H1 (cell line): ENCODE data around the gene SPTB. TPM values are rescaled to one million over a fixed set of nuclear protein-coding genes. Genes with fewer than 3 reads are reported as not detected.

Experiments
- ASH2L ChIP-seq: fragments of 200-600, 300-600 bp; sonication (generic); IDR thresholded peaks from one replicate; pipeline ENCODE4 v1.7.1; 2017; ENCODE audit warnings: low read length
- BCL11A ChIP-seq, 2 experiments: IDR thresholded peaks; one replicate each; pipeline ENCODE4 v1.6.1; 2011; ENCODE audit warnings: low read depth in 2 of 2, low read length in 2 of 2, mild to moderate bottlenecking in 2 of 2
- CHD7 ChIP-seq: fragments of 300-600 bp; sonication (generic); IDR thresholded peaks from 2 replicates; pipeline ENCODE4 v1.7.1; 2012; ENCODE audit warnings: low read length, moderate library complexity, mild to moderate bottlenecking, inconsistent platforms; ENCODE audit not compliant: insufficient replicate concordance
- EGR1 ChIP-seq: IDR thresholded peaks from 2 replicates; pipeline ENCODE4 v1.6.1; 2011; ENCODE audit warnings: low read depth, low read length, borderline replicate concordance
- EP300 ChIP-seq, 2 experiments: IDR thresholded peaks; 1 replicate in 1 of 2; 2 replicates in 1 of 2; pipeline ENCODE4 v1.6.1; 2011 to 2012; ENCODE audit warnings: low read depth in 2 of 2, low read length in 2 of 2, mild to moderate bottlenecking in 2 of 2, borderline replicate concordance in 1 of 2, inconsistent platforms in 1 of 2, moderate library complexity in 1 of 2
- GTF2F1 ChIP-seq: IDR thresholded peaks from 2 replicates; pipeline ENCODE4 v1.6.1; 2012; ENCODE audit warnings: low read depth, low read length, improper control_type of control experiment, borderline replicate concordance
- HDAC2 ChIP-seq, 2 experiments: fragments of 300-600 bp in 1 of 2; sonication (generic) in 1 of 2; IDR thresholded peaks; 2 replicates each; pipeline ENCODE4 v1.6.1; 2011 to 2012; ENCODE audit warnings: low read depth in 2 of 2, low read length in 2 of 2, mild to moderate bottlenecking in 2 of 2, moderate library complexity in 2 of 2, borderline replicate concordance in 1 of 2, inconsistent platforms in 1 of 2
- HDAC6 ChIP-seq: IDR thresholded peaks from one replicate; pipeline ENCODE4 v1.7.1; 2012; ENCODE audit warnings: low read depth, mild to moderate bottlenecking, inconsistent platforms, low read length, moderate library complexity
- KDM4A ChIP-seq: IDR thresholded peaks from one replicate; pipeline ENCODE4 v1.7.1; 2012; ENCODE audit warnings: low read depth, mild to moderate bottlenecking, moderate library complexity, low read length, inconsistent platforms; ENCODE audit not compliant: severe bottlenecking
- MAX ChIP-seq: IDR thresholded peaks from 2 replicates; pipeline ENCODE4 v1.6.1; 2012; ENCODE audit warnings: inconsistent platforms
- NRF1 ChIP-seq: IDR thresholded peaks from 2 replicates; pipeline ENCODE4 v1.6.1; 2011; ENCODE audit warnings: mild to moderate bottlenecking, low read depth, low read length, improper control_type of control experiment
- polyA plus RNA-seq, 7 experiments: library from polyadenylated mRNA; depleted of rRNA in 3 of 7; stranded (reverse) in 5 of 7; unstranded in 2 of 7; fragments of >200 nt in 5 of 7; fragments of 200-250 nt in 2 of 7; gene quantifications; 1 replicate in 5 of 7; 2 replicates in 1 of 7; 4 replicates in 1 of 7; pipeline versions ENCODE4 v1.2.1 to v1.2.3, GENCODE V29; 2011 to 2013; ENCODE audit warnings: missing spikeins in 2 of 7, mixed read lengths in 2 of 7
- total RNA-seq: library from RNA; stranded (reverse); fragmentation: NEBNext Ultra II Directional; extraction: Animal tissue kit (Norgen Biotek cat#: 25700); gene quantifications from 2 replicates; pipeline ENCODE4 v1.2.1, GENCODE V29; 2021

SPTB gene
- total and polyA plus RNA-seq, 2 of the 8 experiments (the other 6 are each of a cell fraction or from before 2014, with no cell fraction given), result 0.30 to 2.4 TPM

DNA sequence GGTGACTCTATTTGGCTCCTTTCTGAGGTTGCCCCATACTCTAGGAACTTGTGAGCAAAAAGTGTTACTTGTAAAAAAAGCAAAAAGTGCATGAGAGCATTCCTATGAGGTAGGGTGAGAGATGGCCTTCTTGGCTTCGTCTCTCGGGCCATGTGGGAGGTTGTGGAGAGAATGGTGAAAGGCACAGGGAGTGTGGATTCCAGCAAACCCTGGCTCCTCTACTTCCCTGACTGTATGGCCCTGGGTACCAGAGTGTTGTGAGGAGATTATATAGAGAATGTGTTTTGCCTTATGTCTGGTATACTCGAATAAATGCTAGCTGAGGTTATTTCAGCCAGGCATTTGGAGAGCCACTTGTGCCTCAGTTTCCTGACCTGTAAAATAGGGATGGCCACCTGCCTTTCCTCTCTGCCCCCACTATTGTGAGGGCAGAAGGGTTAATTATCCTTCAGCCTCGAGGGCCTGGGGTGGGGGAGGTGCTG lies 164.5 kb downstream of the SPTB start (continued):
- TF ChIP-seq HDAC6 (no peak), MAX (peak; percentile 90), KDM4A (no peak), CHD7 (no peak), EGR1 (no peak), NRF1 (no peak), GTF2F1 (no peak), ASH2L (no peak), EP300 (IDR thresholded peaks at IDR 0.05; ENCODE audit: borderline replicate concordance in 1 of 2, low read depth in 2 of 2, low read length in 2 of 2) (no peak), HDAC2 (IDR thresholded peaks at IDR 0.05; ENCODE audit: borderline replicate concordance in 1 of 2, low read depth in 2 of 2, low read length in 2 of 2) (peak; percentile 45 to 50; a peak in 2 of 4 replicates), BCL11A (IDR thresholded peaks at IDR 0.05; ENCODE audit: low read depth in 2 of 2, low read length in 2 of 2) (no peak)
